ENCODE measurements around the gene PIN1.
A peak's percentile ranks its signal among the peaks of the same experiment; 100 is the strongest.

PIN1 gene

GRCh38 chr19:9857076-9857721, 22.1 kb downstream of the PIN1 start:
- no peak for DNase-seq

- DNase-seq: no peak
Observed at GRCh38 chr19:9857920-9858746, 23.0 kb downstream of the PIN1 start.

DNA sequence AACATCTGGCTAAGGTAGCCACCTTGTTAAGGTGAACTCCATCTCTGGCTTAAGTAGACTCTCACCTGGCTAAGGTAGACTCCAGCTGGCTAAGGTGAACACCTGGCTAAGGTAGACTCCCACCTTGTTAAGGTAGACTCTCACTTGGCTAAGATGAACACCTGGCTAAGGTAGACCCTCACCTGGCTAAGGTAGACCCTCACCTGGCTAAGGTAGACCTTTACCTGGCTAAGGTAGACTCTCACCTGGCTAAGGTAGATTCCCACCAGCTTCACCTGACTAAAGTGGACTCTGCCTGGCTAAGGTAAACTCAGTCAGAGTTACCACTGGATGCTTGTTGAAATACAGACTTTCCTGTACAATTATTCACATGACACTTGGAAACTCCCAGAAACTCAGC, 23.6 kb downstream of the PIN1 start:
- no peak for DNase-seq

GRCh38 chr19:9860407-9860806, 25.3 kb downstream of the PIN1 start:
- no peak for DNase-seq

DNA sequence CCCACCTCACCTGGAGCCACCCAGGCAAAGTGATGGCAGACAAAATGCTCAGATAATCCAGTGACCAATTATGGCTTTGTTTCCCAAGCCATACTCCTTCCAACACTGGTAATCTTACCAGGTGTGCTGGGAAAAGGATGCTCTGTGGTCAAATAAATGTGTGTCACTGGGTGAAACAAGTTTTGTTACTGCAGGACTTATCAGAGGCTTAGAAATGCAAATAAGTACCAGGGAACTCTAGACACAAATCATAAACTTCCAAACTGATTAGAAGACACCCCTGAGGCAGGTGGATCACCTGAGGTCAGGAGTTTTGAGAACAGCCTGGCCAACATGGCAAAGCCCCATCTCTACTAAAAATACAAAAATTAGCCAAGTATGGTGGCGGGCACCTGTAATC, 26.4 kb downstream of the PIN1 start:
- no peak for DNase-seq

DNA sequence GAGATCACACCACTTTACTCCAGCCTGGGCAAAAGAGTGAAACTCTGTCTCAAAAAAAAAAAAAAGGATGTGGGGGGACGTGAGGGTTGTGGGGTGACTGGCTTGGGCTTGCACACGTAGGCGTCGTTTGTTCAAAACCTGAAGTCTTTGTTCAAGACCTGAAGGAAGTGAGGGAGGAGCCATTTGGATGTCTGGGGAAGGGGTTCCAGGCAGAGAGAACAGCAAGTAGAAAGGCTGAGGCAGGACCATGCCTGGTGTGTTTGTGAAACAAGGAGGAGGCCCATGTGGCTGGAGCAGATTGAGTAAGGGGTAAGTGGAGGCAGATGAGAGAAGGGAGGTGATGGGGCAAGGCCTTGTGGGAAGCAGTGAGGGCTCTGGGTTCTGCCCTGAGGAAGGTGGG, 27.8 kb downstream of the PIN1 start:
- DNase-seq: no peak

DNA sequence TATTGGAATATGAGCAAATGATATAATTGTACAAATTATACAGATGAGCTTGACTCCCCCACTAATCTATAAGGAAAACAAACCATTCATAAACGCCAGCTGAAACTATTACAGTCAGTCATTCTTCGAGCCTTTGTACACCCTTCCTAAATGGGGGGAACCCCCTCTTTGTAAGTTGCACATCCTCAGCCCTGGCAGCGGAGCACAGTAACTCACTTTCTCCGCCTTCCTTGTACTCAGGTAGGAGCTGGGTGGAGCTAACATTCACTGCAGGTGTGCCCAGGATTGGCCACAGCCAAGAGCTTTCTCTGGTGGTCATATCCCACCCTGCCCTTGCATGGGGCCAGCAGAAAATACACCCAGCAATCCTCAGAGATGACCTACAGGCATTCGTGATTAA, 28.6 kb downstream of the PIN1 start:
- DNase-seq: no peak

GRCh38 chr19:9865732-9866501, 30.8 kb downstream of the PIN1 start:
- DNase-seq: no peak

DNA sequence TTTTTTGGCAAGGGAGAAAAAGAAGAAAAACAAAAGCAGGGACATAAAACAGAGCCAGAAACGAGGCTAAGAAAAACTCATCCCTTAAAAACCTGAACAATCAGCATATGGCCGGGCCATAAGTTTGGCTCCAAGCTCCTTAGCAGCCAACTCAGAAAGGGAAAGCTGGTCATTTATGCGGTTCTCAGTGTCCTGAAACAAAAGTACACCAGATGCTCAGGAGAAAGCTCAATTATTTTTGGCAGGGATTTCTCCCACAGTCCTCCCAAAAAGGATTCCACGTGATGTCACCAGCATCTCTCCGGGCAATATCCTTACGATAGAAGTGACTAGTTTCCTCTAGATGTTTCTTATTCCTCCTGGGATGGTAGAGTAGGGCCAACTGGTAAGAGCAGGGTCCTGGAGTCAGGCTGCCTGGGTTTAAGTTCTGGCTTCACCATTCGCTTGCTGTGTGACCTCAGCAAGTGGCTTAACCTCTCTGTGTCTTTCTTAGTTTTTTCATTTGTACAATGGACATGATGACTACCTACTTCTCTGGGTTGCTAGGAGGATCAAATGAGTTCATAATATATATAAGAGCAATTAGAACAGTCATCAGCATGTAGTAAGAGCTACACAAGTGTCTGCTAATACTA, 34.0 kb downstream of the PIN1 start:
- no peak for DNase-seq

DNA sequence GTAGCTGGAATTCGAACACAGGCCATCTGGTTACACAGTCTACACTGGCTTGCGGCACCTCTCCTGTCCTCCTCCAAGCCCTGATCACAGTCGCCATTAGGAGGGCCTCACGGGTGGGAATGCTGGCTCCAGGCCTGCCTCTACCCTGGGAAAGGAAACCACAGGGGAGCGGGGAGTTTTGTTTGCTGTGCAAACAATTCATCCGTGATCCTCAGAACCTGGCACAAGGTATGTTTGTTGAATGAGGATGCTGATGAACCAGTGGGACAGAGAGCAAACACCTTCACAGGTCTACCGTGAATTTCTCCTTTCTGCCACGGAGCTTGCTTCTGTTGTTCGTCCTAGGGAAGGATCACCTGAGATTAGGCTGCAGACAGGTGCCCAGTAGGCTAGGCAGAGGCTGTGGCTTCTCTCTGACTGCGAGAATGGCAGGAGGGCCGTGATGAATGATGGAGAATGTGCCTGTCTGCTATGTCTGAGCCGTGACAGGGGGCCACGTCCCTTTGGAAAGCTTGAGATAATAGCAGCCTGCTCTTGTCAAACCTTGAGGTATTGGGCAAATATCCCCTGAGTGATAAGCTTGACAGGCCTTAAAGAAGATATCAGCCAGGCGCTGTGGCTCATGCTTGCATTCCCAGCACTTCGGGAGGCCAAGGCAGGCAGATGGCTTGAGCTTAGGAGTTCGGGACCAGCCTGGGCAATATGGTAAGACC, 36.7 kb downstream of the PIN1 start:
- no peak for DNase-seq

- DNase-seq: no peak
Observed at GRCh38 chr19:9872618-9873242, 37.6 kb downstream of the PIN1 start.

GRCh38 chr19:9875031-9875627, 40.0 kb downstream of the PIN1 start:
- no peak for DNase-seq

DNA sequence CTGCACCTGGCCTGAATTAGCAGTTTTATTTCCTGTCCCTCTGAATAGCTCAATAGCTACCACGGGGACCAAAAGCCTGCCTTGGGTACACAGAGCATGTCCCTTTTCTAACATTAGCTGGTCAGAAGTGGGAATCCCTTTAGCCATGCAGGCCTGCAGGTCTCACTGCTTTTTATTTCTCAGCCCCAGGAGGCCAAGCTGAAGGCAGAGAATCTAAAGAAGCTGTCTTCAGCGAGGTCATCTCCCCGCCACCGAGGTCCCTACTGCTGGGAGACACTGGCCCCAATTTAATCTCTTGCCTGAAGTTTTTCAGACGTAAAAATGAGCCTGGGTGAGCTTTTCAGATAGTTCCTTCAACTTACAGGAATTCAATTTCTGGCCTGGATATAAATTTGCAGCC, 40.7 kb downstream of the PIN1 start:
- no peak for DNase-seq

GRCh38 chr19:9877780-9878510, 42.8 kb downstream of the PIN1 start:
- DNase-seq: no peak

DNA sequence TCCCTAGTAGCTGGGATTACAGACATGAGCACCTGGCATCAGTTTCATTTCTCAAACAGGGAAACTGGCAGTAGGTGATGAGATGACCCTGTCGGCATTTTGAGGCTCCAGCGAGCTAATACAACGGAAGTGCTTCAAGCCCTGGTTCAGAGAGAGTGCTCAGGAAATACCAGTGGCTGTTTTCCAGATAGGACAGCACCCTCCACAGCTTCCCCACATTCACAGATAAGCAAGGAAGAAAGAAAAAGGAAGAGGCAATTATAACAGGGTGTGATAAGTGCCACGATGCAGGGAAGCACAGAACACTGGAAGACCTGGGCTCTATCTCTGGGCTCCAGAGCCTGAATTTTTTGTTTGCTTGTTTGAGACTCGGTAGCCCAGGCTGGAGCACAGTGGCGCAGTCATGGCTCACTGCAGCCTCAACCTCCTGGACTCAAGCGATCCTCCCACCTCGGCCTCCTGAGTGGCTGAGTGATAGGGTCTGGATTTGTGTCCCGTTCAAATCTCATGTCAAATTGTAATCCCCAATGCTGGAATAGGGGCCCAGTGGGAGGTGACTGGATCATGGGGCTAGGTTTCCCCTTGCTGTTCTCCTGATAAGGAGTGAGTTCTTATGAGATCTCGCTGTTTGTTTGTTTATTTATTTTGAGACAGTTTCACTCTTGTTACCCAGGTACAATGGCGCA, 43.5 kb downstream of the PIN1 start:
- DNase-seq: no peak

DNA sequence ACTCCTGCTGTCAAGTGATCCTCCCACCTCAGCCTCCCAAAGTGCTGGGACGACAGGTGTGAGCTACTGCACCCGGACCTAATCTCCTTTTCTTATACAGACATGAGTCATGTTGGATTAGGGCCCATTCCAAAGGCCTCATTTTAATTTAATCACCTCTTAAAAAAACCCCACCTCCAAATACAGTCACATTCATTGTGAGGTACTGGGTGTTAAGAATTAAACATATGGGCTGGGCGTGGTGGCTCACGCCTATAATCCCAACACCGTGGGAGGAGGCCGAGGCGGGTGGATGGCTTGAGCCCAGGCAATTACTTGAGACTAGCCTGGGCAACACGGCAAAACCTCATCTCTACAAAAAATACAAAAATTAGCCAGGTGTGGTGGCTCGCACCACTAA, 46.6 kb downstream of the PIN1 start:
- no peak for DNase-seq

DNA sequence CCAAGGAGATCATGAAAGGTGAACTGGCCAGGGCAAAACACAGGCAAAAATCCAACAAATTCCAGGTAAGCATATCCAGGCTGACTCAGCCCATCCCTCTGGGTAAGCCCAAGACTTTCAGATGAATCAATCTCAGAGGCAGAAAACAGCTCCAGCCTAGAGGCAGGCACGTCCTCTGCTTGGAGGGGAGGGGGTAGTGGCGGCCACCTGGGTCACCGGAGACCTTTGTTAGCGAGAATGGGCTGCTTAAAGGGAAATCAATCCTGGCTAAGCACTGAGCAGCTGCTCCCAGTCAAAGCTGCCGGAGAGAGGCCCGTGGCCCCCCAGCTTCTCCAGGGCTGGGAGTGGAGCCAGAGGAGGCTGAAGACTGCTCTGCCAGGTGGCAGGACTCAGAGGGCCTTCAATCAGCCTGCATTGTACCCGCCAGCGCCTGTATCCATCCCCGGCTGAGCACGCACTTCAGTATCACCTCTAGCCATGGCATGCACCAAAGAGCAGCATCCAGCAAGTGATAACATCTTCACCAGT, 48.2 kb downstream of the PIN1 start:
- peak; percentile 46 to 69 for DNase-seq

- no peak for DNase-seq
Observed at GRCh38 chr19:9883764-9884163, 48.6 kb downstream of the PIN1 start.

DNA sequence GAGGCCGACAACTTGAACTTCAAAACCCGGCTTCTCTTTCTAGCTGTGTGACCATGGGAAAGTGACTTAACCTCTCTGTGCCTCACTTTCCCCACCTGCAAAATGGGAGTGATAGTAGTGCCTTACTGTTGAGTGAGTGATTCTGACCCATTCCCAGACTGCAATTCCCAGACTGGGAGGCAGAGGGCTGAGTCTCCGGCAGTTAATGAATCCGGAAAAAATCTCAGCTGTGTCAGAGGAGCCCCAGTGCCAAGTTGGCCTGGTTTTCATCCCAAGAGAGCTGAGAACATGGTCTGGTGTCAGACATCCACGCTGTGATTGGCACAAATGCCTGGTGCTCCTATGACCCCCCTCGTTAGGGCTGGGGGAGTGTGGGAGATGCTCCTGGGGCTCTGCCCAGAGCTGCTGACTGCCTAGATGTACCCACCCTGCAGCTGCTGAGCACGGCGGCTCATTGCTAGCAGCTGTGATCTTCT, 50.0 kb downstream of the PIN1 start:
- DNase-seq: no peak

Measured in SHP77 (cell line).